SHP77 (cell line): ENCODE data around the gene ADM.
"Not testable (repeated sequence)": the region's sequence is repeated elsewhere in the genome, so short reads cannot be mapped to it uniquely, and the experiment has no call there.

Source experiments
- DNase-seq, 2 experiments: peaks; one replicate each; lab custom pipeline; 2025; lab: John Stamatoyannopoulos, UW

The ADM gene

GRCh38 chr11:10304495-10305261 is at the start of gene ADM:
TSS of gene ADM (plus strand) at chr11:10305073. CDS start at chr11:10305701, 628 bp downstream.
- peak; percentile 52 to 67 for DNase-seq

- peak in 1 of 2 experiments; percentile 0 for DNase-seq
These were observed 49.3 kb upstream of the ADM start for GRCh38 chr11:10255388-10256125.

GRCh38 chr11:10257478-10257877 is 47.4 kb upstream of the ADM start:
- DNase-seq, result no peak

- DNase-seq, result no peak
These were observed 43.1 kb upstream of the ADM start for GRCh38 chr11:10261821-10262220.

- no peak for DNase-seq
These were observed 40.9 kb upstream of the ADM start for GRCh38 chr11:10263929-10264328.

GRCh38 chr11:10264716-10265115 is 40.2 kb upstream of the ADM start:
- DNase-seq, result not testable (repeated sequence)

GRCh38 chr11:10265936-10266335 is 38.9 kb upstream of the ADM start:
- no peak for DNase-seq

- no peak for DNase-seq
These were observed 37.1 kb upstream of the ADM start for GRCh38 chr11:10267821-10268220.

- no peak for DNase-seq
These were observed 36.0 kb upstream of the ADM start for GRCh38 chr11:10268746-10269488.

GRCh38 chr11:10272132-10272531 is 32.7 kb upstream of the ADM start:
- DNase-seq, result no peak

GRCh38 chr11:10273738-10274137 is 31.1 kb upstream of the ADM start:
- DNase-seq, result no peak

GRCh38 chr11:10274726-10275125 is 30.1 kb upstream of the ADM start:
- DNase-seq, result no peak

GRCh38 chr11:10275714-10276113 is 29.2 kb upstream of the ADM start:
- DNase-seq, result no peak

GRCh38 chr11:10282117-10282516 is 22.8 kb upstream of the ADM start:
- DNase-seq, result no peak

- DNase-seq, result no peak
These were observed 20.9 kb upstream of the ADM start for GRCh38 chr11:10283991-10284390.

- DNase-seq, result no peak
These were observed 19.6 kb upstream of the ADM start for GRCh38 chr11:10285148-10285802.

GRCh38 chr11:10287140-10287539 is 17.7 kb upstream of the ADM start:
- DNase-seq, result no peak

- peak in 1 of 2 experiments; percentile 16 for DNase-seq
These were observed 16.8 kb upstream of the ADM start for GRCh38 chr11:10287766-10288715.

GRCh38 chr11:10288881-10289764 is 15.8 kb upstream of the ADM start:
- DNase-seq, result no peak
